GM12872 (cell line): ENCODE data around the gene LPCAT1.

ENCODE experiments used
- TF ChIP-seq, protein P1 (sequence below): IDR thresholded peaks from 3 replicates; pipeline ENCODE4 v1.5.1; 2011; ENCODE audit warnings: low read depth, mild to moderate bottlenecking, low read length, moderate library complexity; ENCODE audit not compliant: insufficient read depth

Gene LPCAT1

GRCh38 chr5:1516615-1517601 is 6.9 kb downstream of the LPCAT1 start:
- TF ChIP-seq, protein P1, sequence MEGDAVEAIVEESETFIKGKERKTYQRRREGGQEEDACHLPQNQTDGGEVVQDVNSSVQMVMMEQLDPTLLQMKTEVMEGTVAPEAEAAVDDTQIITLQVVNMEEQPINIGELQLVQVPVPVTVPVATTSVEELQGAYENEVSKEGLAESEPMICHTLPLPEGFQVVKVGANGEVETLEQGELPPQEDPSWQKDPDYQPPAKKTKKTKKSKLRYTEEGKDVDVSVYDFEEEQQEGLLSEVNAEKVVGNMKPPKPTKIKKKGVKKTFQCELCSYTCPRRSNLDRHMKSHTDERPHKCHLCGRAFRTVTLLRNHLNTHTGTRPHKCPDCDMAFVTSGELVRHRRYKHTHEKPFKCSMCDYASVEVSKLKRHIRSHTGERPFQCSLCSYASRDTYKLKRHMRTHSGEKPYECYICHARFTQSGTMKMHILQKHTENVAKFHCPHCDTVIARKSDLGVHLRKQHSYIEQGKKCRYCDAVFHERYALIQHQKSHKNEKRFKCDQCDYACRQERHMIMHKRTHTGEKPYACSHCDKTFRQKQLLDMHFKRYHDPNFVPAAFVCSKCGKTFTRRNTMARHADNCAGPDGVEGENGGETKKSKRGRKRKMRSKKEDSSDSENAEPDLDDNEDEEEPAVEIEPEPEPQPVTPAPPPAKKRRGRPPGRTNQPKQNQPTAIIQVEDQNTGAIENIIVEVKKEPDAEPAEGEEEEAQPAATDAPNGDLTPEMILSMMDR = no peak

GRCh38 chr5:1515921-1516571 is 7.7 kb downstream of the LPCAT1 start:
- TF ChIP-seq, protein P1 = no peak

DNA sequence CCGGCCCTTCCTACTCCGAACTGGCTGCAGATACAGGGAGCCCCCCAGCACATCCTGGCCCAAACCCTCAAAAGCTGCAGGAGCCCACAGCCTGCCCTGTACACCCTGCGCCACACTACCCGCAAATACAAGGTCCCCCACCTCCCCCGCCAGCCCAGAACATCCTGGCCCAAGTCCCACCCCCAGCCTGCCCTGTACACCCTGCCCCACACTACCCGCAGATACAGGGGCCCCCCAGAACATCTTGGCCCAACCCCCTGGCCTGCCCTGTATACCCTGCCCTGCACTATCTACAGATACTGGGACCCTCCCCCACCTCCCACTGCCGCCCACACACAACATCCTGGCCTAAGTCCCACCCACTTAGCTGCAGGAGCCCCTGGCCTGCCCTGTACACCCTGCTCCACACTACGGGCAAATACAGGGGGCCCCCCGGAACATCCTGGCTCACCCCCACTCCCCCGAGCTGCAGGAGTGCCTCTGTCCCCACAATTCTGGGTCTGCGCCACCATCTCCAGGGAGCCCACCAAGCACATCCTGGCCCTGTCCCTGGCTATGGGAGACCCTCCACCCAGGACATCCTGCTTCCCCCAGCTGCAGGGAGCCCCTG is 8.3 kb downstream of the LPCAT1 start:
- TF ChIP-seq, protein P1 = no peak

GRCh38 chr5:1514027-1514818 is 9.5 kb downstream of the LPCAT1 start:
- TF ChIP-seq, protein P1 = no peak

- TF ChIP-seq, protein P1 = no peak
These were observed 10.3 kb downstream of the LPCAT1 start for GRCh38 chr5:1513326-1514026.

- TF ChIP-seq, protein P1 = no peak
These were observed 11.0 kb downstream of the LPCAT1 start for GRCh38 chr5:1512541-1513291.
